SU-DHL-6 (cell line): Measurements from ENCODE around the gene RPTOR.

ENCODE experiments used
- CTCF ChIP-seq: fragments of 200-600 bp; sonication (generic); IDR thresholded peaks from one replicate; pipeline ENCODE4 v1.5.1; 2017; ENCODE audit warnings: antibody characterized with exemption, mild to moderate bottlenecking, low read length, moderate library complexity; ENCODE audit not compliant: insufficient read depth, poor library complexity, severe bottlenecking
- EZH2phosphoT487 ChIP-seq: fragments of 200-600 bp; sonication (generic), shearing (Covaris generic); conservative IDR thresholded peaks from 2 replicates; pipeline ENCODE4 v1.6.1; 2018; ENCODE audit warnings: mild to moderate bottlenecking, antibody characterized with exemption, low read length, moderate library complexity, mixed read lengths

- TF ChIP-seq CTCF (no peak), EZH2phosphoT487 (no peak)
Measured at GRCh38 chr17:80693511-80693910, 148.9 kb downstream of the RPTOR start.
